Prostate gland (tissue), 2 donors: ENCODE measurements around the gene NUDT2. TPM values are rescaled to one million over a fixed set of nuclear protein-coding genes. Genes with fewer than 3 reads are reported as not detected.
"Not testable (repeated sequence)": the region's sequence is repeated elsewhere in the genome, so short reads cannot be mapped to it uniquely, and the experiment has no call there.

Experiments used
- DNase-seq: peaks from one replicate; pipeline ENCODE4 v3.0.0-alpha.2; 2019; ENCODE audit warnings: low spot score
- H3K27ac ChIP-seq, 2 donors: fragments of 200-600 bp; sonication (generic); 2 replicates each; pipeline ENCODE4 v1.5.1; 2017 to 2019
- H3K27me3 ChIP-seq: fragments of 200-600 bp; sonication (generic); replicated peaks from 2 replicates; pipeline ENCODE4 v1.5.1; 2019; ENCODE audit not compliant: insufficient read depth
- H3K36me3 ChIP-seq, 2 donors: fragments of 200-600 bp; sonication (generic); 1 replicate in 1 of 2; 2 replicates in 1 of 2; pipeline versions ENCODE4 v1.5.1 to v1.8.1; 2017 to 2019
- H3K4me1 ChIP-seq: fragments of 200-600 bp; sonication (generic); replicated peaks from 2 replicates; pipeline ENCODE4 v1.5.1; 2019
- H3K4me3 ChIP-seq, 2 donors: fragments of 200-600 bp; sonication (generic); 2 replicates each; pipeline ENCODE4 v1.5.1; 2017 to 2019
- H3K9me3 ChIP-seq: fragments of 200-600 bp; sonication (generic); 2 replicates; pipeline ENCODE4 v1.5.1; 2017
- POLR2A ChIP-seq: fragments of 450-650 bp; IDR thresholded peaks from one replicate; pipeline ENCODE4 v1.6.1; 2016; ENCODE audit warnings: antibody characterized with exemption, mild to moderate bottlenecking
- POLR2AphosphoS5 ChIP-seq: sonication (generic); formaldehyde crosslinking; IDR thresholded peaks from one replicate; pipeline ENCODE4 v1.6.1; 2017; ENCODE audit warnings: antibody characterized with exemption
- WGBS: methylation state at CpG from one replicate; pipeline ENCODE4 v1.1.5; 2018; 5-methylcytosine and 5-hydroxymethylcytosine counted together
- intact Hi-C: fragments of 100-400 bp; cut with DNase I; formaldehyde crosslinking; loops from one replicate; pipeline ENCODE4 v1.14.2; 2022
- total RNA-seq, 2 donors: library from RNA; depleted of rRNA; stranded (reverse); fragments of >200 nt; gene quantifications; one replicate each; pipeline ENCODE4 v1.1.0, GENCODE V29; 2016
- TF ChIP-seq, protein P1 (sequence below), 4 experiments: fragments of 200-600 bp in 2 of 4; fragments of 450-650 bp in 2 of 4; sonication (generic) in 2 of 4; IDR thresholded peaks; 1 replicate in 3 of 4; 2 replicates in 1 of 4; pipeline ENCODE4 v1.5.1; 2016 to 2019; ENCODE audit warnings: antibody characterized with exemption in 4 of 4, mild to moderate bottlenecking in 2 of 4, moderate library complexity in 2 of 4

NUDT2 gene
- total RNA-seq, 2 donors from 2014 or later = 18.0 to 45.8 TPM

GRCh38 chr9:34365282-34365681, 35.9 kb downstream of the NUDT2 start:
- TF ChIP-seq POLR2A = no peak
- TF ChIP-seq, protein P1, sequence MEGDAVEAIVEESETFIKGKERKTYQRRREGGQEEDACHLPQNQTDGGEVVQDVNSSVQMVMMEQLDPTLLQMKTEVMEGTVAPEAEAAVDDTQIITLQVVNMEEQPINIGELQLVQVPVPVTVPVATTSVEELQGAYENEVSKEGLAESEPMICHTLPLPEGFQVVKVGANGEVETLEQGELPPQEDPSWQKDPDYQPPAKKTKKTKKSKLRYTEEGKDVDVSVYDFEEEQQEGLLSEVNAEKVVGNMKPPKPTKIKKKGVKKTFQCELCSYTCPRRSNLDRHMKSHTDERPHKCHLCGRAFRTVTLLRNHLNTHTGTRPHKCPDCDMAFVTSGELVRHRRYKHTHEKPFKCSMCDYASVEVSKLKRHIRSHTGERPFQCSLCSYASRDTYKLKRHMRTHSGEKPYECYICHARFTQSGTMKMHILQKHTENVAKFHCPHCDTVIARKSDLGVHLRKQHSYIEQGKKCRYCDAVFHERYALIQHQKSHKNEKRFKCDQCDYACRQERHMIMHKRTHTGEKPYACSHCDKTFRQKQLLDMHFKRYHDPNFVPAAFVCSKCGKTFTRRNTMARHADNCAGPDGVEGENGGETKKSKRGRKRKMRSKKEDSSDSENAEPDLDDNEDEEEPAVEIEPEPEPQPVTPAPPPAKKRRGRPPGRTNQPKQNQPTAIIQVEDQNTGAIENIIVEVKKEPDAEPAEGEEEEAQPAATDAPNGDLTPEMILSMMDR (IDR thresholded peaks at IDR 0.05) = no peak
- TF ChIP-seq POLR2AphosphoS5 = no peak
- H3K4me3 ChIP-seq = no peak overlapping the region
- H3K27ac ChIP-seq = no peak overlapping the region
- H3K36me3 ChIP-seq = no peaks in the 10 kb centered on the region
- no peaks in the 10 kb centered on the region for H3K9me3 ChIP-seq
- no peaks in the 10 kb centered on the region for H3K27me3 ChIP-seq
- 65% methylated on average over 2 of the region's 2 CpGs for WGBS
- intact Hi-C loops = no loop called here
- H3K4me1 ChIP-seq = no peaks in the 10 kb centered on the region
- DNase-seq = no peak

GRCh38 chr9:34366365-34366764, 37.0 kb downstream of the NUDT2 start:
- TF ChIP-seq POLR2A (no peak), POLR2AphosphoS5 (no peak)
- TF ChIP-seq, protein P1 (IDR thresholded peaks at IDR 0.05) = no peak
- no peak for DNase-seq
- Histone ChIP-seq H3K36me3 (no peaks in the 10 kb centered on the region), H3K4me3 (no peak overlapping the region), H3K4me1 (no peaks in the 10 kb centered on the region), H3K27ac (no peak overlapping the region), H3K27me3 (no peaks in the 10 kb centered on the region), H3K9me3 (no peaks in the 10 kb centered on the region)
- 95% methylated on average over 2 of the region's 2 CpGs for WGBS
- intact Hi-C loops = no loop called here

DNA sequence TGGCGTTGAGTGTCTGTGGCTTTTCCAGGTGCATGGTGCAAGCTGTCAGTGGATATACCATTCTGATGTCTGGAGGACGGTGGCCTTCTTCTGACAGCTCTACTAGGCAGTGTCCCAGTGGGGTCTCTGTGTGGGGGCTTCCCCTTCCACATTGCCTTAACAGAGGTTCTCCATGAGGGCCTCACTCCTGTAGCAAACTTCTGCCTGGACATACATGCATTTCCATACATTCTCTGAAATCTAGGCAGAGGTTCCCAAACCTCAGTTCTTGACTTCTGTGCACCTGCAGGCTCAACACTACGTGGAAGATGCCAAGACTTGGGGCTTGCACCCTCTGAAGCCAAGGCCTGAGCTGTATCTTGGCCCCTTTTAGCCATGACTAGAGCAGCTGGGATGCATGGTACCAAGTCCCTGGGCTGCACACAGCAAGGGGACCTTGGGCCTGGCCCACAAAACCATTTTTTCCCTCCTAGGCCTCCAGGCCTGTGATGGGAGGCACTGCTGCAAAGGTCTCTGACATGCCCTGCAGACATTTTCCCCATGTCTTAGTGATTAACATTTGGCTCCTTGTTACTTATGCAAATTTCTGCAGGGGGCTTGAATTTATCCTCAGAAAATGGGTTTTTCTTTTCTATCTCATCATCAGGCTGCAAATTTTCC, 38.5 kb downstream of the NUDT2 start:
- DNase-seq, H3K9me3 ChIP-seq, intact Hi-C loops, H3K4me3 ChIP-seq, H3K4me1 ChIP-seq, H3K27me3 ChIP-seq, H3K36me3 ChIP-seq, H3K27ac ChIP-seq: not testable (repeated sequence)
- WGBS = 93% methylated on average over 3 of the region's 3 CpGs

- H3K36me3 ChIP-seq, DNase-seq, H3K27me3 ChIP-seq, H3K27ac ChIP-seq, H3K9me3 ChIP-seq, H3K4me1 ChIP-seq, intact Hi-C loops, H3K4me3 ChIP-seq: not testable (repeated sequence)
- 96% methylated on average over 5 of the region's 5 CpGs for WGBS
These were observed 39.4 kb downstream of the NUDT2 start for GRCh38 chr9:34368796-34369195.

GRCh38 chr9:34369636-34370035, 40.3 kb downstream of the NUDT2 start:
- WGBS = 94% methylated on average over 4 of the region's 4 CpGs
- no peak overlapping the region for H3K27ac ChIP-seq
- TF ChIP-seq POLR2AphosphoS5 = no peak
- no peak for TF ChIP-seq POLR2A
- H3K27me3 ChIP-seq = no peaks in the 10 kb centered on the region
- no peaks in the 10 kb centered on the region for H3K4me1 ChIP-seq
- DNase-seq = no peak
- intact Hi-C loops = no loop called here
- no peak overlapping the region for H3K4me3 ChIP-seq
- no peaks in the 10 kb centered on the region for H3K36me3 ChIP-seq
- H3K9me3 ChIP-seq = no peaks in the 10 kb centered on the region

GRCh38 chr9:34370335-34370969, 41.1 kb downstream of the NUDT2 start:
- Histone ChIP-seq H3K4me3 (no peak overlapping the region), H3K27me3 (no peaks in the 10 kb centered on the region), H3K4me1 (no peaks in the 10 kb centered on the region), H3K36me3 (no peaks in the 10 kb centered on the region), H3K9me3 (no peaks in the 10 kb centered on the region), H3K27ac (no peak overlapping the region)
- intact Hi-C loops = no loop called here
- no peak for TF ChIP-seq POLR2AphosphoS5
- TF ChIP-seq, protein P1 (IDR thresholded peaks at IDR 0.05) = no peak
- TF ChIP-seq POLR2A = no peak
- 80% methylated on average over 23 of the region's 23 CpGs for WGBS
- no peak for DNase-seq
